Stomach (tissue), 4 donors: ENCODE measurements around the gene IGF1R.

Source experiments
- CTCF ChIP-seq, 7 experiments: fragments of 450-650 bp in 4 of 7; fragments of 200-600 bp in 3 of 7; sonication (generic) in 3 of 7; IDR thresholded peaks; one replicate each; pipeline ENCODE4 v1.5.1; 2016 to 2019; ENCODE audit warnings: antibody characterized with exemption in 7 of 7, control low read depth in 2 of 7, mild to moderate bottlenecking in 1 of 7
- EP300 ChIP-seq: sonication (generic); formaldehyde crosslinking; IDR thresholded peaks from one replicate; pipeline ENCODE4 v1.6.1; 2017; ENCODE audit warnings: antibody characterized with exemption
- POLR2A ChIP-seq, 4 donors: fragments of 450-650 bp; IDR thresholded peaks; one replicate each; pipeline ENCODE4 v1.6.1; 2016; ENCODE audit warnings: antibody characterized with exemption in 4 of 4, control low read depth in 2 of 4, mild to moderate bottlenecking in 1 of 4, moderate library complexity in 1 of 4
- POLR2AphosphoS5 ChIP-seq, 3 donors: sonication (generic); formaldehyde crosslinking; IDR thresholded peaks; one replicate each; pipeline ENCODE4 v1.6.1; 2016; ENCODE audit warnings: antibody characterized with exemption in 3 of 3

GRCh38 chr15:98939311-98940080 is 291.2 kb downstream of the IGF1R start:
- TF ChIP-seq POLR2A (IDR thresholded peaks at IDR 0.05) (no peak), CTCF (IDR thresholded peaks at IDR 0.05) (no peak), EP300 (no peak), POLR2AphosphoS5 (IDR thresholded peaks at IDR 0.05) (no peak)
